CD14-positive monocyte (primary cell): ENCODE results near the gene AGBL5. TPM values are rescaled to one million over a fixed set of nuclear protein-coding genes. Genes with fewer than 3 reads are reported as not detected.

Experiments used
- DNase-seq, 3 donors: peaks; one replicate each; pipeline ENCODE4 v3.0.0-alpha.2; 2011 to 2022
- H2AFZ ChIP-seq: 2 replicates; pipeline ENCODE4 v1.6.0; 2012; ENCODE audit warnings: mild to moderate bottlenecking, low read depth, low read length, inconsistent platforms; ENCODE audit not compliant: insufficient read depth, poor library complexity, severe bottlenecking
- H3K27ac ChIP-seq, 2 donors: 1 replicate in 1 of 2; 2 replicates in 1 of 2; pipeline ENCODE4 v1.5.1; 2012 to 2013; ENCODE audit warnings: low read length in 2 of 2, control low read depth in 1 of 2, inconsistent platforms in 1 of 2, low read depth in 1 of 2, mild to moderate bottlenecking in 1 of 2
- H3K27me3 ChIP-seq, 2 donors: one replicate each; pipeline versions ENCODE4 v1.6.0 to v1.6.1; 2011 to 2013; ENCODE audit warnings: low read length in 2 of 2; ENCODE audit not compliant: control insufficient read depth in 2 of 2, insufficient read depth in 2 of 2
- H3K36me3 ChIP-seq, 2 donors: replicated peaks in 1 of 2; 1 replicate in 1 of 2; 2 replicates in 1 of 2; pipeline versions ENCODE4 v1.5.1 to v1.6.1; 2012 to 2013; ENCODE audit warnings: low read length in 2 of 2, control low read depth in 1 of 2, inconsistent platforms in 1 of 2, mild to moderate bottlenecking in 1 of 2; ENCODE audit not compliant: insufficient read depth in 2 of 2, control insufficient read depth in 1 of 2
- H3K4me1 ChIP-seq, 2 donors: 1 replicate in 1 of 2; 2 replicates in 1 of 2; pipeline versions ENCODE4 v1.5.1 to v1.6.1; 2012 to 2013; ENCODE audit warnings: low read length in 2 of 2, control low read depth in 1 of 2, inconsistent platforms in 1 of 2, mild to moderate bottlenecking in 1 of 2, moderate library complexity in 1 of 2; ENCODE audit not compliant: insufficient read depth in 2 of 2, control insufficient read depth in 1 of 2
- H3K4me2 ChIP-seq: replicated peaks from 2 replicates; pipeline ENCODE3; 2012; ENCODE audit warnings: low read length, moderate library complexity, mild to moderate bottlenecking; ENCODE audit not compliant: poor library complexity, severe bottlenecking; ENCODE audit errors: extremely low read depth
- H3K4me3 ChIP-seq, 3 experiments: fragments of 200-600 bp in 1 of 3; sonication (generic) in 1 of 3; replicated peaks in 1 of 3; 1 replicate in 2 of 3; 2 replicates in 1 of 3; pipeline ENCODE4 v1.5.1; 2011 to 2013; ENCODE audit warnings: low read length in 3 of 3, mild to moderate bottlenecking in 3 of 3, control low read depth in 2 of 3, low read depth in 2 of 3, inconsistent platforms in 1 of 3, moderate library complexity in 1 of 3
- H3K79me2 ChIP-seq: 2 replicates; pipeline ENCODE4 v1.6.0; 2012; ENCODE audit warnings: mild to moderate bottlenecking, control low read depth, inconsistent platforms, low read length, moderate library complexity; ENCODE audit not compliant: insufficient read depth
- H3K9ac ChIP-seq: 2 replicates; pipeline ENCODE4 v1.6.0; 2017; ENCODE audit warnings: low read length, mild to moderate bottlenecking; ENCODE audit not compliant: insufficient read depth, poor library complexity, severe bottlenecking
- H3K9me3 ChIP-seq, 2 donors: replicated peaks in 1 of 2; 1 replicate in 1 of 2; 2 replicates in 1 of 2; pipeline versions ENCODE4 v1.5.1 to v1.6.1; 2012 to 2013; ENCODE audit warnings: low read length in 2 of 2, control low read depth in 1 of 2; ENCODE audit not compliant: control insufficient read depth in 1 of 2, insufficient read depth in 1 of 2
- H4K20me1 ChIP-seq: 2 replicates; pipeline ENCODE4 v1.6.0; 2012; ENCODE audit warnings: mild to moderate bottlenecking, low read length, control low read depth, moderate library complexity; ENCODE audit not compliant: insufficient read depth
- H3K27ac Mint-ChIP-seq, 7 donors: one replicate each; pipeline ENCODE4 v1.8.0; 2020; ENCODE audit warnings: mild to moderate bottlenecking in 7 of 7, mixed read lengths in 7 of 7, moderate library complexity in 6 of 7, inconsistent platforms in 2 of 7
- H3K27me3 Mint-ChIP-seq, 3 donors: one replicate each; pipeline ENCODE4 v1.8.0; 2021 to 2022; ENCODE audit warnings: low read depth in 3 of 3, mild to moderate bottlenecking in 3 of 3, mixed read lengths in 3 of 3, moderate library complexity in 3 of 3, inconsistent platforms in 1 of 3
- H3K36me3 Mint-ChIP-seq, 2 donors: one replicate each; pipeline ENCODE4 v1.8.0; 2020; ENCODE audit warnings: mixed read lengths in 2 of 2, inconsistent platforms in 1 of 2, mild to moderate bottlenecking in 1 of 2
- H3K4me1 Mint-ChIP-seq: one replicate; pipeline ENCODE4 v1.8.0; 2020; ENCODE audit warnings: mild to moderate bottlenecking, mixed read lengths
- H3K4me3 Mint-ChIP-seq, 2 donors: one replicate each; pipeline ENCODE4 v1.8.0; 2020; ENCODE audit warnings: mild to moderate bottlenecking in 2 of 2, mixed read lengths in 2 of 2, moderate library complexity in 1 of 2
- H3K9me3 Mint-ChIP-seq, 7 donors: one replicate each; pipeline ENCODE4 v1.8.0; 2020 to 2022; ENCODE audit warnings: mixed read lengths in 7 of 7, mild to moderate bottlenecking in 6 of 7, moderate library complexity in 6 of 7, inconsistent platforms in 2 of 7
- CTCF ChIP-seq: fragments of 200-600 bp; IDR thresholded peaks from one replicate; pipeline ENCODE4 v1.8.0; 2022; ENCODE audit warnings: antibody characterized with exemption, mild to moderate bottlenecking
- WGBS: methylation state at CpG from one replicate; pipeline ENCODE4 v1.1.5; 2013; ENCODE audit warnings: missing lambda C conversion rate; ENCODE audit not compliant: insufficient coverage; 5-methylcytosine and 5-hydroxymethylcytosine counted together
- intact Hi-C, 2 donors: fragments of 100-400 bp; cut with micrococcal nuclease; formaldehyde crosslinking; loops; one replicate each; pipeline versions ENCODE4 v1.15.0 to v1.15.1; 2023
- polyA plus RNA-seq, 3 donors: library from polyadenylated mRNA; depleted of rRNA in 1 of 3; unstranded in 2 of 3; stranded (reverse) in 1 of 3; fragments of 300-500 nt in 2 of 3; fragments of >200 nt in 1 of 3; fragmentation: Illumina TruSeq in 2 of 3; gene quantifications; 1 replicate in 2 of 3; 2 replicates in 1 of 3; pipeline ENCODE4 v1.2.3, GENCODE V29; 2012 to 2021

Gene AGBL5
- polyA plus RNA-seq, 3 donors = 4.4 to 4.8 (median 4.6) TPM

GRCh38 chr2:27058210-27058609 lies 6.7 kb downstream of the AGBL5 start:
- intact Hi-C loops = no loop called here
- Histone ChIP-seq H3K79me2 (no peaks in the 10 kb centered on the region), H3K27me3 (no peaks in the 10 kb centered on the region), H2AFZ (no peak overlapping the region), H3K36me3 (peaks cover 21 to 60% of the 10 kb centered on the region in 2 donors), H3K4me2 (no peak overlapping the region), H4K20me1 (no peaks in the 10 kb centered on the region), H3K9ac (no peak overlapping the region), H3K9me3 (no peaks in the 10 kb centered on the region), H3K27ac (no peak overlapping the region), H3K4me3 (no peak overlapping the region), H3K4me1 (no peaks in the 10 kb centered on the region)
- Mint-ChIP-seq H3K36me3 (peaks cover 38 to 59% of the 10 kb centered on the region in 2 donors), H3K27me3 (no peaks in the 10 kb centered on the region), H3K4me1 (no peaks in the 10 kb centered on the region), H3K27ac (no peak overlapping the region), H3K9me3 (no peaks in the 10 kb centered on the region), H3K4me3 (no peak overlapping the region)
- 100% methylated on average over 9 of the region's 10 CpGs for WGBS
- TF ChIP-seq CTCF = no peak
- DNase-seq = no peak

- H3K36me3 ChIP-seq = peaks cover 21 to 59% of the 10 kb centered on the region in 2 donors
- intact Hi-C loops = no loop called here
- no peak for TF ChIP-seq CTCF
- DNase-seq = no peak
- Mint-ChIP-seq H3K4me3 (no peak overlapping the region), H3K27me3 (peaks cover 0 to 2% (median 0%) of the 10 kb centered on the region in 3 donors), H3K36me3 (peaks cover 38 to 57% of the 10 kb centered on the region in 2 donors), H3K27ac (peak overlapping the region in 4 of 7 donors; percentile 8 to 42 (median 22)), H3K9me3 (no peaks in the 10 kb centered on the region), H3K4me1 (no peaks in the 10 kb centered on the region)
- H4K20me1 ChIP-seq = no peaks in the 10 kb centered on the region
- H3K9me3 ChIP-seq = no peaks in the 10 kb centered on the region
- 96% methylated on average over 15 of the region's 15 CpGs for WGBS
- no peak overlapping the region for H2AFZ ChIP-seq
- H3K79me2 ChIP-seq = no peaks in the 10 kb centered on the region
- no peaks in the 10 kb centered on the region for H3K4me1 ChIP-seq
- H3K27me3 ChIP-seq = no peaks in the 10 kb centered on the region
- no peak overlapping the region for H3K4me2 ChIP-seq
- H3K4me3 ChIP-seq = no peak overlapping the region
- no peak overlapping the region for H3K27ac ChIP-seq
- H3K9ac ChIP-seq = no peak overlapping the region
Observed at GRCh38 chr2:27059141-27059820, 7.8 kb downstream of the AGBL5 start.
